ENCODE measurements around the gene PLCD3.
A peak's percentile ranks its signal among the peaks of the same experiment; 100 is the strongest.

Gene PLCD3

GRCh38 chr17:45132320-45132571 lies at the start of gene PLCD3:
Gene PLCD3 (minus strand): TSS chr17:45132515. CDS start chr17:45132410, 105 bp downstream.
- no peak for DNase-seq

GRCh38 chr17:45177563-45177962 lies 45.2 kb upstream of the PLCD3 start:
- DNase-seq = no peak

GRCh38 chr17:45175759-45176115 lies 43.4 kb upstream of the PLCD3 start:
- no peak for DNase-seq

- peak; percentile 34 for DNase-seq
Observed at GRCh38 chr17:45172541-45173286, 40.4 kb upstream of the PLCD3 start.

GRCh38 chr17:45172232-45172540 lies 39.9 kb upstream of the PLCD3 start:
- no peak for DNase-seq

- no peak for DNase-seq
Observed at GRCh38 chr17:45171338-45172231, 39.3 kb upstream of the PLCD3 start.

GRCh38 chr17:45170931-45171337 lies 38.6 kb upstream of the PLCD3 start:
- DNase-seq = no peak

- no peak for DNase-seq
Observed at GRCh38 chr17:45170280-45170930, 38.1 kb upstream of the PLCD3 start.

GRCh38 chr17:45168991-45169752 lies 36.9 kb upstream of the PLCD3 start:
- DNase-seq = no peak

- no peak for DNase-seq
Observed at GRCh38 chr17:45164734-45165269, 32.5 kb upstream of the PLCD3 start.

- no peak for DNase-seq
Observed at GRCh38 chr17:45162025-45162687, 29.8 kb upstream of the PLCD3 start.

GRCh38 chr17:45161288-45162024 lies 29.1 kb upstream of the PLCD3 start, which contains the start of gene HEXIM2:
Gene HEXIM2 (plus strand): TSS chr17:45161875. CDS start chr17:45162794, 919 bp downstream.
- DNase-seq = peak; percentile 100

GRCh38 chr17:45160447-45161287 lies 28.4 kb upstream of the PLCD3 start:
- DNase-seq = peak; percentile 57

- DNase-seq = no peak
Observed at GRCh38 chr17:45156242-45156641, 23.9 kb upstream of the PLCD3 start.

GRCh38 chr17:45155483-45155882 lies 23.2 kb upstream of the PLCD3 start:
- DNase-seq = no peak

GRCh38 chr17:45155029-45155428 lies 22.7 kb upstream of the PLCD3 start:
- DNase-seq = no peak

GRCh38 chr17:45150911-45151809 lies 18.8 kb upstream of the PLCD3 start:
- DNase-seq = no peak

- DNase-seq = no peak
Observed at GRCh38 chr17:45149669-45150664, 17.7 kb upstream of the PLCD3 start.

Measured in NCI-H1092 (cell line).